ENCODE measurements around the gene AGFG2.
"Not testable (repeated sequence)": the region's sequence is repeated elsewhere in the genome, so short reads cannot be mapped to it uniquely, and the experiment has no call there.

AGFG2 gene

DNA sequence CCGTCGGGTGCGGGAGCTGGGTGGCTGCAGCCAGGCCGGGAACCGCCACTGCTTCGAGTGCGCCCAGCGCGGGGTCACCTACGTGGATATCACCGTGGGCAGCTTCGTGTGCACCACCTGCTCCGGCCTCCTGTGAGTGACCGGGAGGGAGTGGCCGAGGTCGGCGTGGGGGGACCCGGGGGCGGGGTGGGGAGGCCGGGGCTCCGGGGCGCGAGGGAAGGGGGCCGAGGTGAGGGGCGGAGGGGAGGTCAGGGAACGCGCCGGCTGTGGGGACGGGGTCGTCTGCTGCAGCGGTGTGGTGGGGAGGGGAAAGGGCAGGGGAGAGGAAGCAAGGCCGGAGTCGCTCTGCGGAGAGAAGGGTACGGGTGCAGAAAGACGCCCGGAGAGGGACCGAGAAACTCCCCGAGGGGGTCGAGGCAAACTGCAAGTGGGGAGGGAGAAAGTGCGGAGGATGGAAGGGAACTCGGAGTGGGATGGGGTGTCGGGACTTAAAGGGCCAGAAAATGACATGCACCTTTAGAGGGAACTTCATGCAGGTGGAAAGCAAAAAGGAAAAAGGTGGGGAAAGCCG is 518 bp downstream of the AGFG2 start (continued):
- TF ChIP-seq, protein P1, sequence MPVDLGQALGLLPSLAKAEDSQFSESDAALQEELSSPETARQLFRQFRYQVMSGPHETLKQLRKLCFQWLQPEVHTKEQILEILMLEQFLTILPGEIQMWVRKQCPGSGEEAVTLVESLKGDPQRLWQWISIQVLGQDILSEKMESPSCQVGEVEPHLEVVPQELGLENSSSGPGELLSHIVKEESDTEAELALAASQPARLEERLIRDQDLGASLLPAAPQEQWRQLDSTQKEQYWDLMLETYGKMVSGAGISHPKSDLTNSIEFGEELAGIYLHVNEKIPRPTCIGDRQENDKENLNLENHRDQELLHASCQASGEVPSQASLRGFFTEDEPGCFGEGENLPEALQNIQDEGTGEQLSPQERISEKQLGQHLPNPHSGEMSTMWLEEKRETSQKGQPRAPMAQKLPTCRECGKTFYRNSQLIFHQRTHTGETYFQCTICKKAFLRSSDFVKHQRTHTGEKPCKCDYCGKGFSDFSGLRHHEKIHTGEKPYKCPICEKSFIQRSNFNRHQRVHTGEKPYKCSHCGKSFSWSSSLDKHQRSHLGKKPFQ (tag by site-specific recombination; IDR thresholded peaks at IDR 0.05), result no peak
- TF ChIP-seq ZNF654 (tag by site-specific recombination; IDR thresholded peaks at IDR 0.05; ENCODE audit: low read depth) (no peak), TRIM28 (IDR thresholded peaks at IDR 0.05; ENCODE audit: borderline replicate concordance, low read length) (no peak), KLF9 (tag by site-specific recombination; IDR thresholded peaks at IDR 0.05; ENCODE audit: low read depth) (no peak; the same call in 1 of the 2 replicates), ZSCAN23 (tag by site-specific recombination; IDR thresholded peaks at IDR 0.05) (no peak), ZNF366 (tag by site-specific recombination; conservative IDR thresholded peaks at IDR 0.05) (0 out of 2 replicates have a peak, but pooled peaks have one; percentile 12)

DNA sequence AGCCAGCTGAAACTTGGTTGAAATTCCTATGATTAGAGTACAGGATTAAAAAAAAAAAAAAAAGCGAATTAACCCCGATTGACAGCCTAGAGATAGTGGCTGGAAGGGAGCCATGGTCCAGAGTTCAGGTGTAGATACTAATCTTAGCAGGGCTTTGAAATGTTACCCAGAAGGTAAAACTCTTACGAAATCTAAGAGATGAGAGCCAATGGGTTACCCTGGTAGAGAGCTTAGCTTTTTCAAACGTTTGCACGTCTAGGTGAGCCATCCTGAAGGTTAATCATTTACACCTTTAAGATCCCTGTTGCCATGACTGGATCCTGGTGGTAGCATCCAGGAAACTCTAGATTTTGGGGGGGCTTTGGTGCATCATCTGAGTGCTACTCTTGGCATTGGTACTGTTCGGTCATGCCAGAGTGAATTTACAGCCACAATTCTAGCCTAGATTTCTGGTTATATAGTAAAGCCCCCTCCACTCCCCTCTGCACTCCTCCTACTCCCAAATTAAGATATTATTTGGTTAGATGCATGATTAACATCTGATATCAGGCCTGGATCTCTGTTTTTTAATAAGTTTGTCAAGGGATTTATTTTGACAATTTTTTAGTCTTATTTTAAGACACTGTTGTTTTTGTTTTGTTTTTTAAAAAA is 1.2 kb downstream of the AGFG2 start:
- no peak overlapping the region for H3K27ac ChIP-seq (ENCODE audit: extremely low read depth, low read depth, low read length)
- peak overlapping the region; percentile 79 for H3K4me3 ChIP-seq (ENCODE audit: low read depth, low read length)
- H3K4me1 ChIP-seq (ENCODE audit: control insufficient read depth, insufficient read depth, low read length), result peaks cover 14% of the 10 kb centered on the region
- TF ChIP-seq PRDM2 (tag by site-specific recombination; IDR thresholded peaks at IDR 0.05; ENCODE audit: borderline replicate concordance) (no peak), KLF9 (tag by site-specific recombination; IDR thresholded peaks at IDR 0.05; ENCODE audit: low read depth) (no peak), ZNF398 (tag by site-specific recombination; IDR thresholded peaks at IDR 0.05) (no peak), ZNF239 (tag by site-specific recombination; IDR thresholded peaks at IDR 0.05) (no peak), TRIM28 (IDR thresholded peaks at IDR 0.05; ENCODE audit: borderline replicate concordance, low read length) (no peak), ZNF23 (tag by site-specific recombination; IDR thresholded peaks at IDR 0.05; ENCODE audit: borderline replicate concordance) (no peak), GLIS1 (tag by site-specific recombination; IDR thresholded peaks at IDR 0.05) (no peak), ZNF341 (tag by site-specific recombination; IDR thresholded peaks at IDR 0.05; ENCODE audit: low read depth) (no peak), HOXD13 (CRISPR knock-in tag; IDR thresholded peaks at IDR 0.05; ENCODE audit: borderline replicate concordance) (no peak), ZNF548 (tag by site-specific recombination; IDR thresholded peaks at IDR 0.05) (no peak), HOXC10 (CRISPR knock-in tag; IDR thresholded peaks at IDR 0.05) (no peak), ZNF354C (tag by site-specific recombination; IDR thresholded peaks at IDR 0.05; ENCODE audit: borderline replicate concordance, low read depth) (no peak)
- TF ChIP-seq, protein P2, sequence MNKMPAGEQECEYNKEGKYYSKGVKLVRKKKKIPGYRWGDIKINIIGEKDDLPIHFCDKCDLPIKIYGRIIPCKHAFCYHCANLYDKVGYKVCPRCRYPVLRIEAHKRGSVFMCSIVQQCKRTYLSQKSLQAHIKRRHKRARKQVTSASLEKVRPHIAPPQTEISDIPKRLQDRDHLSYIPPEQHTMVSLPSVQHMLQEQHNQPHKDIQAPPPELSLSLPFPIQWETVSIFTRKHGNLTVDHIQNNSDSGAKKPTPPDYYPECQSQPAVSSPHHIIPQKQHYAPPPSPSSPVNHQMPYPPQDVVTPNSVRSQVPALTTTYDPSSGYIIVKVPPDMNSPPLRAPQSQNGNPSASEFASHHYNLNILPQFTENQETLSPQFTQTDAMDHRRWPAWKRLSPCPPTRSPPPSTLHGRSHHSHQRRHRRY (tag by site-specific recombination; IDR thresholded peaks at IDR 0.05), result no peak
- no peaks in the 10 kb centered on the region for H3K36me3 ChIP-seq (ENCODE audit: control insufficient read depth in 2 of 2, insufficient read depth in 1 of 2, low read length in 2 of 2)
- POLR2A ChIA-PET, result no interaction called here
- CTCF ChIA-PET, result interaction anchor here (0.5 kb wide), 1 partner anchor 75 kb away, joined by 3 read pairs; no protein-coding TSS in a partner anchor
- H3K9me3 ChIP-seq (ENCODE audit: control insufficient read depth, insufficient read depth, low read depth, low read length), result no peaks in the 10 kb centered on the region

GRCh38 chr7:100541309-100541708 is 2.3 kb downstream of the AGFG2 start:
- POLR2A ChIA-PET; H3K27ac ChIP-seq (ENCODE audit: extremely low read depth, low read depth, low read length); H3K36me3 ChIP-seq (ENCODE audit: control insufficient read depth in 2 of 2, insufficient read depth in 1 of 2, low read length in 2 of 2); H3K9me3 ChIP-seq (ENCODE audit: control insufficient read depth, insufficient read depth, low read depth, low read length); H3K4me3 ChIP-seq (ENCODE audit: low read depth, low read length): not testable (repeated sequence)
- H3K4me1 ChIP-seq (ENCODE audit: control insufficient read depth, insufficient read depth, low read length), result peaks cover 25% of the 10 kb centered on the region
- CTCF ChIA-PET, result interaction anchor here (0.6 to 2.9 kb wide), 3 partner anchors 19 to 533 kb away, joined by 3 to 20 read pairs (median 5); no protein-coding TSS in a partner anchor
